Vein endothelial cell (primary cell): Measurements from ENCODE around the gene UBXN1. TPM values are rescaled to one million over a fixed set of nuclear protein-coding genes. Genes with fewer than 3 reads are reported as not detected.

Source experiments
- small RNA-seq: library from RNA; depleted of rRNA; stranded (forward); fragments of <200 nt; gene quantifications from one replicate; pipeline ENCODE3, GENCODE V24; 2012
- total RNA-seq: library from RNA; depleted of rRNA; stranded (reverse); fragments of >200 nt; gene quantifications from 2 replicates; pipeline ENCODE4 v1.2.3, GENCODE V29; 2012

The UBXN1 gene, protein sequence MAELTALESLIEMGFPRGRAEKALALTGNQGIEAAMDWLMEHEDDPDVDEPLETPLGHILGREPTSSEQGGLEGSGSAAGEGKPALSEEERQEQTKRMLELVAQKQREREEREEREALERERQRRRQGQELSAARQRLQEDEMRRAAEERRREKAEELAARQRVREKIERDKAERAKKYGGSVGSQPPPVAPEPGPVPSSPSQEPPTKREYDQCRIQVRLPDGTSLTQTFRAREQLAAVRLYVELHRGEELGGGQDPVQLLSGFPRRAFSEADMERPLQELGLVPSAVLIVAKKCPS
- total RNA-seq: 88.7 and 147 TPM in 2 replicates

DNA sequence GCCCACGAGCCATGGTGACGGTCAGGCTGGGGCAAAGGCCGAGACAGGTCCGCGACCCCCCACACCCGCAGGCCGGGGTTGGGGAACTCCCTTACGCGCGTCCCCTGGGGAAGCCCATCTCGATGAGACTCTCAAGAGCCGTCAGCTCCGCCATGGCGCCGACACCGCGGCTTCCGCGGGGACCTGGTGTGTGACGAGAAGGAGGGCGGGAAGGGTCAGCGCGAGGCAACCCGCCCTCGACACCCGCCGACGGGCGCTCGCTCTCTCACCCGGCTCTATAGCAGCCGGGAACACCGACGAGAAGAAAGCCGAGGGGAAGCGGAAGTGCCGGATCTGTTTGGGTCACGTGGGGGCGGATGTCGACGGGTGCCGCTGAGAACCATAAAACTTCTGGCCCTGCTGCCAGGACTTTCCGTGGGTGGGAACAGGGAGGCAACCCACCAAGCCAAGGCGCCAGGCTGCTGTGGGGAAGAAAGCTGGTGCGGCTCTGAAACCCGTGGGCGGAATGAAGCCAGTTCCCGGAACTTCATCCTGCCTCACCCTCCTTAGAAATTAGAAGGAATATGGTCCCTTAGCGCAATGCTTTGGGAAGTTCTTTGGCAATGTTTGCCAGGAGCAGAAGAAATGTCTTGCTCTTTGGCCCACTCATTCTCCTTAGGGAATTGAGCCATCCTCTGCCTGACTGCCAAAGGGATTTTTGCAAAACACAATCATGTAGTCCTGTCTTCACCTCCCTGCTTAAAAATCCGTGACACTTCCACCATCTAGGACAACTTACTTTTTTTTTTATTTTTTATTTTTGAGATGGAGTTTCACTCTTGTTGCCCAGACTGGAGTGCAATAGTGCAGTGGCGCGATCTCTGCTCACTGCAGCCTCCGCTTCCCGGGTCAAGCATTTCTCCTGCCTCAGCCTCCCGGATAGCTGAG is at the start of gene UBXN1:
Gene UBXN1, minus strand, starts transcription at position 304 of the 927 bp plus-strand sequence. Its CDS starts 150 bp downstream, at position 154.

DNA sequence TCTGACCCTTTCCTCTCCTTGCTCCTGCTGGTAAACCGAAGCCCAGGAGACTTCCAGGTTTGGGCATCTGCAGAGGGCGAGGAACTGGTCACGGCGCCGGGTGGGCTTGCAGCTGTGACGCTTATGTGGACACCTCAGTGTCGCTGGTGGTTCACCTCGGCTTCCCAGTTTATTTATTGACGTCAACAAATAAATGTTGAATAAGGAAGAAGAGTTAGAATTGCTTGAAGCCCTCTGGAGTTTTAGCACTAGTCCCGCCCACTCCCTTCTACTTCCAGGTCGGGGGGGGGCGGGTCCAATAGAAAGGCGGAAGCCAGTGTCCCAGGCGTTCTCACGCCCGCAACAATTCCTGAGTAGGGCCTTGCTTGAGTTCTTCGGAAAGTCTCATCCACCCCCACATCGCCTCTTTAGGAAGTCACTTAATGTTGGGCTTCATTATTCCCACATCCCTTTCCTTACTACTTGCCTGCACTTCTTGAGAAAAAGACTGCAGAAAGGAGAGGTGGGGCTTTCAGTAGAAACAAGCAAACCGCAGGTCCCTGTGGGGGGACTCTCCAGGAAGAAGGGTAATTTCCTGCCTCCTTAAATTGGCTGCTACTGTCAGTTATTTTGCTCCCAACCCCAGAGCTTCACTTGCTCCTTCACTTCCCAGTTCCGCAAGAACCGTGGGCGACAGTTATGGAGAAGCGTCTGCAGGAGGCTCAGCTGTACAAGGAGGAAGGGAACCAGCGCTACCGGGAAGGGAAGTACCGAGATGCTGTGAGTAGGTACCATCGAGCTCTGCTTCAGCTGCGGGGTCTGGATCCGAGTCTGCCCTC is 49.5 kb upstream of the UBXN1 start, which contains the start of gene TTC9C:
Gene TTC9C, plus strand, starts transcription at position 316 of the 818 bp plus-strand sequence. Its CDS starts 363 bp downstream, at position 679.

DNA sequence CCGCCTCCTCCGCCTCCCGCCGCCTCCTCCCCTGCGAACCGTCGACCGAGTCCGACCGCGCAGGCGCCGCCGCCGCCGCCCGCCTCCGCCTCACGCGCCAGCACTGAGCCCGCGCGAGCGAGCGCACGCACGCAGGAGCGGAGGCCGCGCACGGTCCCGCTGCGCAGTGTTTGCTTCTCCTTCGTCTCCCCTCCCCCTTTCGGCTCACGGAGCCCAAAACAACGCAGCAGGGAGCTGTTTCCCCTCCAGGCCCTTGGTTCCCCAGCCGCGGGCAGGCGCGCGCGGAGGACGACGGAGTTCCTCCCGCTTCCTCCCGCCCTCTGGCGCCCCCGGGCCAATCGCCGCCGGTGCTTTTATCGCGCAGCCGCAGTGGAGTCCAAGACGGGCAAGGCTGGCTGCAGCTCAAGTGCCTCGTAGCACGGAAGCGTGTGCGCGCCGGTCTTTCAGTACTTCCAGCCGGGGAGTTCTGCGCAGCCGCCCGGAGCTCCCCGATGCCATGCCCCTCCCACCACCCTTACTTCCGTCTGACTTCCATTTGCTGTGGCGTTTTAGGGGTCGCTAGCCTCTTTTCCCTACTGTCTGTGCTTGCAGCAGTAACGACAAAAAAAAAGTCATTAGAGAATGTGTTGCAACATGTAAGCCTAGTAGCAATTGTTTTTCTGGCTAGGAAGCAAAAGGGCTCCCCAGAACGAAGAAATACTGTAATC is 48.4 kb upstream of the UBXN1 start, which contains the start of gene HNRNPUL2:
Gene HNRNPUL2, minus strand, starts transcription at position 293 of the 707 bp plus-strand sequence. CDS start 301 bp downstream, outside the sequence.

DNA sequence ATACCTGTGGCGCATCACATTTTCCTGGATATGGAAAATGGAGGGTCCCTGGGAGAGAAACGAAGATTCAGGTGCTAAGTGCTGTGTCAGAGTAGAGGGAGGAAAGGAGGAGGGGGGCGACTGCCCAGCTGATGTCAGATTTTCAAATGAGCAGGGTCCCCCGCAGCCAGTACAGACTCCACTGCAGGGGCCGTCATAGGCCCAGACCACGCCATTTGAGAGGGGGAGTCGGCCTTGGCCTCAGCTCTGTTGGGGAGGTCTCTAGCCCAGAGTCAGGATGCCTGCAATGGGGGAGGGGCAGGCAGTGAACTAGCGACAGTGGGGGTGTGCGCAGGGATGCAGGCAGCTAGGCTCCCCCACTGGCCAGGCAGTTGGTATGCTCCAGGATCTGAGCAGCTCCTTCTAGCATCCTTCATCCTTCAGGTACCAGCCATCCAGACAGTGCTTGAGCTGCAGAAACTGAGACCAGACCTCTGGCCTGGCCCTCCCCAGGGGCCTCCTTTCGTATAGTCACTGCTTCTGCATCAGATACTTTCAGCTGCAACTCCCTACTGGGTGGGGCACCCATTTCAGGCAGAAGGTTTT is 28.5 kb upstream of the UBXN1 start, which contains the start of the genes BSCL2 and GNG3:
Gene BSCL2, minus strand, starts transcription at position 148 of the 585 bp plus-strand sequence. CDS start 229 bp downstream, outside the sequence.
Gene GNG3, plus strand, starts transcription at position 400 of the 585 bp plus-strand sequence. CDS start 620 bp downstream, outside the sequence.

DNA sequence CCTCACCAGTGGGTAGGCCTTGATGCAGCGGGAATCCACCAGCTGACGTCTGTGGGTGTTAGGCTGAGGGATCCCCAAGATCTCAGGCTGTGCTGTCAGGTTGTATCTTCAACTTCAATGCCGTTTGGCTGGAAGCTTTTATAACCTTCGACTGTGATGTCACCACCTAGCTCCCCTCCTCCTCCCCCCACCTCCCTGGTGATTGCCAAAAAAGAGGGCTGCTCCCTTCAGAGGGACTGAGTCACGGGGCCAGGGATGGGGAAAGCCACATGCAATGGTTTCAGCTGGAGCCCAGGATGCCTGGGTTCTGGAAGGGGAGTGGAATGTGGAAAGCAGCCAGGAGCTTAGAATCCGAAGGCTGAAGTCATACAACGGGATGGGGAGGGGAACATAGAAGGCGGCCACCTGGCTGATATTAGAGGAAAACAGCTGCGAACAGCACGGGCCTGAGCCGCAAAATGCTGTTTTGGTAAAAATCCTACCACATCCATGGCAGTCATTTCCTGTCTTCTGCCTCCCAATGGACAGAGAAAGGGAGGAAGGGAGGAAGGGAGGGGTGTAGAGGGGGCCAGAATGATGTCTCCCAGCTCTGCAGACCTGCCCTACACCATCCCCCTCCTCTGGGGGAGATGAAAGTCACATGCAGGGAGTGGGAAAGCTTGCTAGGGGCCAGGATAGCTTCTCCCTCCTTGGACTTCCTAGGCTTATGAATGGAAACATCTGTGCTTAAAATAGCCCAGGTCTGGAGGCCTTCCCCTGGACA is 10.7 kb upstream of the UBXN1 start, which contains the start of gene LRRN4CL:
Gene LRRN4CL, minus strand, starts transcription at position 110 of the 763 bp plus-strand sequence. CDS start 1,022 bp downstream, outside the sequence.

DNA sequence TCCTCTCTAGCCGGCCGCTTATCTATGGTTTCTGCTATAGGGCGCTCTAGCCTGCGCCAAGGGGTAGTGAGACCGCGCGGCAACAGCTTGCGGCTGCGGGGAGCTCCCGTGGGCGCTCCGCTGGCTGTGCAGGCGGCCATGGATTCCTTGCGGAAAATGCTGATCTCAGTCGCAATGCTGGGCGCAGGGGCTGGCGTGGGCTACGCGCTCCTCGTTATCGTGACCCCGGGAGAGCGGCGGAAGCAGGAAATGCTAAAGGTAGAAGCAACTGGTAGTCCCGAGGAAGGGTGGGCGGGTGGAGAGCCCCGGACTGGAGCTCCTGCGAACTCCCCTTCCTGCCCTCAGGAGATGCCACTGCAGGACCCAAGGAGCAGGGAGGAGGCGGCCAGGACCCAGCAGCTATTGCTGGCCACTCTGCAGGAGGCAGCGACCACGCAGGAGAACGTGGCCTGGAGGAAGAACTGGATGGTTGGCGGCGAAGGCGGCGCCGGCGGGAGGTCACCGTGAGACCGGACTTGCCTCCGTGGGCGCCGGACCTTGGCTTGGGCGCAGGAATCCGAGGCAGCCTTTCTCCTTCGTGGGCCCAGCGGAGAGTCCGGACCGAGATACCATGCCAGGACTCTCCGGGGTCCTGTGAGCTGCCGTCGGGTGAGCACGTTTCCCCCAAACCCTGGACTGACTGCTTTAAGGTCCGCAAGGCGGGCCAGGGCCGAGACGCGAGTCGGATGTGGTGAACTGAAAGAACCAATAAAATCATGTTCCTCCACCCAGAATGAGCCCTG is 7.1 kb downstream of the UBXN1 start, which contains the start of the genes LBHD1 and UQCC3:
Gene LBHD1, minus strand, starts transcription at position 660 of the 782 bp plus-strand sequence. CDS start 2,236 bp downstream, outside the sequence.
Gene UQCC3, plus strand, starts transcription at position 66 of the 782 bp plus-strand sequence. Its CDS starts 73 bp downstream, at position 139.

DNA sequence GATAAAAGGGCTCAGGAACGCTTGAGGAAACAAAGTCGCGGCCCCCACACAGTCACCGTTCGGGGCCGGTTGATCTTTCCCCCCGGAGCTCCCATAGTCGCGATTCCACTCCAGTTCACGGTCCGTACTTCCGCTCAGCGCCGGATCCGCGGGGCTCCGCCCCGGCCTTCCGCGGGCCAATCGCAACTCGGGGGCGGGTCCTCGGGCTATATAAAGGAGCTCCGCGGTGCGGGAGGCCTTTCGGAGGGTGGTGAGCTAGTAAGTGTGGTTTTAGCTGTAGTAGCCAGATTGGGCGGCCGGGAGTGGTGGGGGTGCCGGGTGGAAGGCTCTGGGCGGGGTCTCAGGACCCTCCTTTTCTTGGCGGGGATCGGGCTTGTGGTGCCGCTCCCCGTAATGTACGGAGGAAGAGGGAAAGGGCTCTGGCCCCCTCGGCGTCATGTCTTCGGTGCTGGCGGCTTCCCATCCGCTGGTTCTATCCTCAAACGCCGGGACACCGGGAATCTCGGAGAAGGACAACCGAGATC is 13.7 kb downstream of the UBXN1 start, which contains the start of the genes C11orf98 and CSKMT:
Gene C11orf98, minus strand, starts transcription at position 136 of the 524 bp plus-strand sequence. Its CDS starts 41 bp downstream, at position 95.
Gene CSKMT, plus strand, starts transcription at position 238 of the 524 bp plus-strand sequence. CDS start 568 bp downstream, outside the sequence.

DNA sequence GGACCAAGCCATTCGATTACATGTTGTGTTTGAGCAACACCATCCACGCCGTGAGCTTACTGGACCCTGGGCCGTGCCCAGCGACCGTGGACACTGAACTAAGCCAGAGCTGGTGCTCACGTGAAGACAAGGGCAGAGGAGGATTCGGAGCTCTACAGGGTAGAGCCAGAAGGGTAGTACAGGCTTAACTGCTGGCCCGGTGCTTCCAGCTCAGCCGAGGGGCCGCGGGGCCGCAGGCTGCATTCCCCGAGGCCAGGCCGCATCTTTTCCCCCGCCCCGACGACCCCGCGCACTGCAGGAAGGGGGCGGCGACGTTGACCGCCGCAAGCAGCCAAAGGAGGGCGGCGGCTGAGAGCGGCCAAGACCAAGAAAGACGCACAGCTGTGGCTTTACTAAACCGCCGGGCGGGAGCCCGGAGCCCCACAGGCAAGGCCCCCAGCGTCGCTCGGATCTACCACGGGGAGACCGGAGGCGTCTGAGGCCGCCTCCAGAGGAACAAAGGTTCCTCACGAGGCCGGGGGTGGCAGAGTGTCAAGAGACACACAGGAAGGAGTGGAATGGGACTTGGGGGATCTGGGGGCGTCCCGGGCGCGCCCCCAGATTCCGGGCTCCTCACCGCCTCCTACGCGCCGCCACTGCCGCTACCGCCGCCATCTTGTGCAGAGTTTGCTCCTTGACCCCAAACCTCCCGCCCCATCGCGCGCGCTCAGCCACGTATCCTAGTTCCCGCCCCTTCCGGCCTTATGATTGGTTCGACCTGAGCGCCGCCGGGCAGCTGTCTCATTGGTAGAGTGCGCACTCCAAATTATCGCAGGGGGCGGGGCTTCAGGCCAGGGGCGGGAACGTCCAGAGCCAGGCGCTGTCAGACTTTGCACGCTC is 32.7 kb downstream of the UBXN1 start, which contains the start of gene GANAB:
Gene GANAB, minus strand, starts transcription at position 668 of the 879 bp plus-strand sequence. Its CDS starts 14 bp downstream, at position 654.

Small RNAs within 50 kb of the gene (small RNA-seq; reads per million reads assigned to genes)
- gene SNORA57: not detected

Other genes with a start within 250 kb of the UBXN1 start
- 544 and 655 TPM in 2 replicates for gene AHNAK, start 132.3 kb downstream of the UBXN1 start, total RNA-seq
- 1,284 and 1,362 TPM in 2 replicates for gene EEF1G, start 105.2 kb downstream of the UBXN1 start, total RNA-seq
- 11.8 and 12.7 TPM in 2 replicates for gene TUT1, start 87.5 kb downstream of the UBXN1 start, total RNA-seq
- 250 and 281 TPM in 2 replicates for gene MTA2, start 77.2 kb downstream of the UBXN1 start, total RNA-seq
- 35.7 and 60.8 TPM in 2 replicates for gene EML3, start 66.3 kb downstream of the UBXN1 start, total RNA-seq
- gene ROM1, start 65.8 kb downstream of the UBXN1 start, total RNA-seq: 5.2 and 5.3 TPM in 2 replicates
- 19.9 and 23.5 TPM in 2 replicates for gene B3GAT3, start 57.1 kb downstream of the UBXN1 start, total RNA-seq
- 223 and 259 TPM in 2 replicates for gene GANAB, start 32.5 kb downstream of the UBXN1 start, total RNA-seq
- 35.1 and 41.2 TPM in 2 replicates for gene INTS5, start 25.8 kb downstream of the UBXN1 start, total RNA-seq
- gene C11orf98, start 13.9 kb downstream of the UBXN1 start, total RNA-seq: 35.9 and 43.4 TPM in 2 replicates
- gene CSKMT, start 13.8 kb downstream of the UBXN1 start, total RNA-seq: 9.5 and 9.7 TPM in 2 replicates
- gene UQCC3, start 7.4 kb downstream of the UBXN1 start, total RNA-seq: 5.9 and 6.1 TPM in 2 replicates
- 4.2 TPM in 2 replicates for gene LBHD1, start 6.8 kb downstream of the UBXN1 start, total RNA-seq
- 0.19 and 0.33 TPM in 2 replicates for gene LRRN4CL, start 10.5 kb upstream of the UBXN1 start, total RNA-seq
- gene BSCL2, start 28.4 kb upstream of the UBXN1 start, total RNA-seq: 28.7 and 30.2 TPM in 2 replicates
- not detected in 2 replicates for gene GNG3, start 28.6 kb upstream of the UBXN1 start, total RNA-seq
- 10.5 and 15.0 TPM in 2 replicates for gene HNRNPUL2, start 48.4 kb upstream of the UBXN1 start, total RNA-seq
- 31.0 and 45.9 TPM in 2 replicates for gene TTC9C, start 49.4 kb upstream of the UBXN1 start, total RNA-seq
- gene ZBTB3, start 75.1 kb upstream of the UBXN1 start, total RNA-seq: 15.4 and 16.0 TPM in 2 replicates
- gene POLR2G, start 82.5 kb upstream of the UBXN1 start, total RNA-seq: 43.1 and 50.6 TPM in 2 replicates
- gene TAF6L, start 92.3 kb upstream of the UBXN1 start, total RNA-seq: 19.9 and 20.9 TPM in 2 replicates
- 29.1 and 36.3 TPM in 2 replicates for gene TMEM179B, start 108.3 kb upstream of the UBXN1 start, total RNA-seq
- 12.6 and 14.0 TPM in 2 replicates for gene TMEM223, start 112.9 kb upstream of the UBXN1 start, total RNA-seq
- 37.2 and 41.6 TPM in 2 replicates for gene NXF1, start 126.4 kb upstream of the UBXN1 start, total RNA-seq
- 33.0 and 43.1 TPM in 2 replicates for gene STX5, start 153.0 kb upstream of the UBXN1 start, total RNA-seq
- gene TEX54, start 153.8 kb upstream of the UBXN1 start, total RNA-seq: 0.98 TPM in 1 of 2 replicates, not detected in the other
- gene WDR74, start 160.5 kb upstream of the UBXN1 start, total RNA-seq: 44.4 and 47.0 TPM in 2 replicates
- 109 and 145 TPM in 2 replicates for gene SLC3A2, start 201.8 kb upstream of the UBXN1 start, total RNA-seq
- not detected in 2 replicates for gene CHRM1, start 242.3 kb upstream of the UBXN1 start, total RNA-seq